IPS DF 19.7 (cell line): Measurements from ENCODE around the gene SNX19.
A peak's percentile ranks its signal among the peaks of the same experiment; 100 is the strongest.

Experiments
- DNase-seq: peaks from one replicate; pipeline ENCODE4 v3.0.0-alpha.2; 2013; ENCODE audit warnings: low read depth, low spot score

The SNX19 gene

GRCh38 chr11:130846606-130847005 is 69.7 kb downstream of the SNX19 start:
- no peak for DNase-seq

DNA sequence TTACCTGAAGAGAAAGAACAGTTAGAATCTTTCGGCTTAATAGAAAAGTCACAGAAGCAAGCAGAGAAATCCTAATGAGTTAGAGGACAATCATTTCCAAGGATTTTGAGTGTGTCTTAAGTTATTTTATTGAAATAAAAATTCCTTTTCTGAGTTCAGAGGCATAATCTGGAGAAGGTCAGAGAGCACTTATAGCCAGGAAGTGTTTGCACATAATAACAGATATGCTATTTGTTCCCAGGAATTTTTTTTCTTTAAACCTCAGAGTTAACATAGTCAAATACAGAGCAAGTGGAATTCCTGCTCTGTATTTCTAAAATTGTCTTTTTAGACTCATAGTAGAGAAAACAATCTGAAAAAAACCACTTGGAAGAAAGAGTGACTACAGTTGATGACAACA is 74.3 kb downstream of the SNX19 start:
- no peak for DNase-seq

- no peak for DNase-seq
Observed at GRCh38 chr11:130840679-130841078, 75.6 kb downstream of the SNX19 start.

- no peak for DNase-seq
Observed at GRCh38 chr11:130839981-130840666, 76.2 kb downstream of the SNX19 start.

DNA sequence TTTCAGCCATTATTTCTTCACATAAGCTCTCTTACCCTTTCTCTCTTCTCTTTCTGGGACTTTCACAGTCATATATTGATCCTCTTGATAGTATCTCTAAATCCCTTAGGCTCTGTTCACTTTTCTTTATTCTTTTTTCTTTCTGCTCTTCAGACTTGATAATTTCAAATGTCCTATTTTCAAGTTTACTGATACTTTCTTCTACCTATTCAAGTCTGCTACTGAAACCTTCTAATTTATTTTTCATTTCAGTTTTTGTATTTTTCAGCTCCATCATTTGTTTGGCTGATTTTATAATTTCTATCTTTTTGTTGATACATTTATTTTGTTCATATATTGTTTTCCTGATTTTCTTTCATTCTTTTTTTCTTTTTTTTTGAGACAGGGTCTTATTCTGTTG is 79.1 kb downstream of the SNX19 start:
- DNase-seq = no peak

- DNase-seq = no peak
Observed at GRCh38 chr11:130834886-130835285, 81.4 kb downstream of the SNX19 start.

GRCh38 chr11:130832566-130833425 is 83.5 kb downstream of the SNX19 start:
- no peak for DNase-seq

- no peak for DNase-seq
Observed at GRCh38 chr11:130831976-130832375, 84.3 kb downstream of the SNX19 start.

GRCh38 chr11:130831506-130831905 is 84.8 kb downstream of the SNX19 start:
- no peak for DNase-seq

- DNase-seq = no peak
Observed at GRCh38 chr11:130830566-130830965, 85.7 kb downstream of the SNX19 start.

- no peak for DNase-seq
Observed at GRCh38 chr11:130829920-130830511, 86.3 kb downstream of the SNX19 start.

DNA sequence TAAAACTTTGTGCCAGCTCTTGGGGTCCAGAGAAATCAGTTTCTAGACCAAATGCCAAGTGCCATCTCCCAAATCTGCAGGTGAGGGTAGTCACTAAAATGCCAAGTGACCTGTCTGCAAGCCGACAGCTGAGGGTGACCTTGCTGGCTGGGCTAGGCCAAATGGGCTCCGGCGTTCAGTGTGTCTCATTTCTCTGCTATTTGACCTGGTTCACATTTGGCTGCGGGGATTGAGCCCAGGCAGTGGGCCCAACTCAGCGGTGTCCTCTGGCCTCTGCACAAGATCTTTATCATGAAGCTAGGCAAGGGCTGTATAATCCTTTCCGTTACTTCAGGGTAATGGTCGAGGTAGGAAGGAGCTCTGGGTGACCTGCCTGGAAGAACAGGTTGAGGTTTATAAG is 87.5 kb downstream of the SNX19 start:
- no peak for DNase-seq

DNA sequence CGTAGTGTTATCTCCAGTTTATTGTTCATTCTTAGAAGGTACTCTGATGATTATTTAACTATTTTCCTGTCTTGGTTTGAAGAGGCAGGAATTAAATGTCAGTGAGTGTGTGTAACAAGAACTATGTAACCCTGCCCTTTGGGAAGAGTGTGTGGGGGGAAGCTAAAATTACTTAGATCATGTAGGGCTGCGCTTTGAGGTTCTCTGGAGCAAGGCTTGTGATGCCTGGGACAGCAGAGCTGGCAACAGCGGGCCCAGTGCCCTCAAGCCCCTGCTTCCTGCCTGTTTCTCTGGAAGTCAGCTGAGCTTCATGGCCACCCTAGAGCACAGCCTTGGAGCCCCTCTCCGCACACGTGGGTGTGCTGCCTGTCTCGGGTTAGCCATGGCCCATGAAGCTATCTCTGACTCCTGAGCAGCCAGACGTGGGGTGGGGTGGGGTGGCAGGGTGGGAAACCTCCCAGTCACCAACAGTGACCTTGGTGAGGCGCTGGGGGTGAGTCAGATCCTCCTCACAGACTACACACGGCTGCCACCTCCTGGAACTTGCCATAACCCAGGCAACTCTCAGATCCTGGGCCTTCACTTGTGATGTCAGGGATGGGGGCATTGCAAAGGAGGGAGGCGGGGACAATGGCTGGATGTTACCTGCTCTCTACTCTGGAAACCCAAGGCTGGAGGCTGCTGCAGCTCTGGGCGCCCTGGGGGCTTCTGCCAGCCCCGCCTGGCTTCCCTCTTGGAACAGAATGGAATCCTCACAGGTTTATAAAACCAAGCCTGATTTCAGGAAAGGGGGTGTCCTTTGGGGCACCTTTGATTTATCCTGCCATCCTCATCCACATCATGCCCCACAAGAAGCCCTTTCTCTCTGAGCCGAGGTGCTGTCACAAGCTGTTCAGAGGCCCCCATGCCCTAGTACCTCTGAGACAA is 88.6 kb downstream of the SNX19 start:
- peak; percentile 76 for DNase-seq

- no peak for DNase-seq
Observed at GRCh38 chr11:130826572-130826971, 89.7 kb downstream of the SNX19 start.

DNA sequence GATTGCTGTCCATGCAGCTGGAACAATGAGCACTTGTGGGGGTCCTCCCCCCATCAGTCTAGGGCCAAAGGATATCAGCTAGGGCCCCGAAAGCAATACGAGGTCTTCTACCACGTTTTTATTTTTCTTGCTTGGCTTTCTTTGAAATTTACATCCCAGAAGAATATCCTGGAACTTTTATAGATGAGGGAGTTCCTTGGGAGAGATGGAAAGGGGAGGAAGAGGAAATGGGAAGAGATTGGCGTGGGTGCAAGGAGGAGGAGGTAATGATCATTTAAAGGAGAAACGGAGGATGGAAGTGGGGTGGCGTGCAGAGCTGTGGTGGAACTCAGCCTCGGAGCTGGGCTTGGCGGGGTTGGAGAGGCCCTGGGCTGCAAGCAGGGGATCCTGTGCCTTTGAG is 90.3 kb downstream of the SNX19 start:
- no peak for DNase-seq

GRCh38 chr11:130825561-130825960 is 90.7 kb downstream of the SNX19 start:
- DNase-seq = no peak
